ENCODE data around the gene HDDC3. TPM values are rescaled to one million over a fixed set of nuclear protein-coding genes. Genes with fewer than 3 reads are reported as not detected.

Gene HDDC3
- total and polyA plus RNA-seq, 2 donors (not counting 3 experiments of a cell fraction or from before 2014, with no cell fraction given) = 16.0 to 20.2 TPM

GRCh38 chr15:90933301-90933700, 952 bp upstream of the HDDC3 start:
- H3K4me2 ChIP-seq (ENCODE audit: insufficient read depth, low read length) = no peak overlapping the region
- H3K9ac ChIP-seq (replicated peaks; ENCODE audit: extremely low read depth, insufficient read depth, low read length) = no peak overlapping the region
- H3K36me3 ChIP-seq (ENCODE audit: control insufficient read depth in 2 of 2, extremely low read depth in 1 of 2, insufficient read depth in 2 of 2, low read length in 2 of 2) = peaks cover 2% of the 10 kb centered on the region in 2 experiments
- no TSS peak for BruUV-seq (replicated peaks)
- TF ChIP-seq POLR2A (IDR thresholded peaks at IDR 0.05; ENCODE audit: low read depth, low read length) (no peak), CTCF (IDR thresholded peaks at IDR 0.05; ENCODE audit: extremely low read depth in 1 of 2, insufficient read depth in 1 of 2, low read depth in 1 of 2, low read length in 2 of 2) (no peak), GATA2 (IDR thresholded peaks at IDR 0.05; ENCODE audit: insufficient read depth, insufficient read length, low read depth, low read length) (no peak), JUN (IDR thresholded peaks at IDR 0.05; ENCODE audit: borderline replicate concordance, insufficient read depth, insufficient read length, low read depth) (no peak), EZH2 (IDR thresholded peaks at IDR 0.05; ENCODE audit: borderline replicate concordance, low read depth, low read length, severe bottlenecking) (no peak), MAX (IDR thresholded peaks at IDR 0.05; ENCODE audit: insufficient read depth, insufficient read length) (no peak)
- no peaks in the 10 kb centered on the region for H3K27me3 ChIP-seq (ENCODE audit: control insufficient read depth in 2 of 2, insufficient read depth in 2 of 2, low read length in 2 of 2)
- intact Hi-C loops (cut with micrococcal nuclease) = loop anchor here (5.0 kb wide), 1 partner anchor 431 kb away; no protein-coding TSS in a partner anchor
- H4K20me1 ChIP-seq (replicated peaks; ENCODE audit: control insufficient read depth, extremely low read depth, insufficient read depth, low read length) = no peaks in the 10 kb centered on the region
- H3K9me1 ChIP-seq (replicated peaks; ENCODE audit: control insufficient read depth, extremely low read depth, insufficient read depth, low read length) = no peaks in the 10 kb centered on the region
- ChIA-PET POLR2A (no interaction called here), CTCF (interaction anchor here (0.6 to 8.1 kb wide), 15 partner anchors 7 to 338 kb away, joined by 3 to 66 read pairs (median 8); partner anchors contain the start of genes FES, MAN2A2 and RCCD1)
- H3K27ac ChIP-seq (ENCODE audit: insufficient read depth, low read depth, low read length) = no peak overlapping the region
- no peak overlapping the region for H2AFZ ChIP-seq (ENCODE audit: low read depth, low read length)
- H3K4me1 ChIP-seq (ENCODE audit: control insufficient read depth, extremely low read depth, insufficient read depth, low read length) = peaks cover 36% of the 10 kb centered on the region
- H3K79me2 ChIP-seq (ENCODE audit: control insufficient read depth, insufficient read depth, low read length) = peaks cover 17% of the 10 kb centered on the region
- FAIRE-seq = no peak
- no peak overlapping the region for H3K4me3 ChIP-seq (replicated peaks in 1 of 3; ENCODE audit: insufficient read depth in 1 of 3, low read depth in 1 of 3, low read length in 3 of 3)
- dilution Hi-C loops (cut with MboI; ENCODE audit: extremely low pct_ligation_motif_present, low sequenced_read_pairs) = no loop called here
- no peak for DNase-seq (ENCODE audit: low read depth, low spot score)
- no peaks in the 10 kb centered on the region for H3K9me3 ChIP-seq (replicated peaks; ENCODE audit: control insufficient read depth, insufficient read depth, low read length)
